Common myeloid progenitor, CD34-positive (primary cell): ENCODE results near the gene HMGB1.
A peak's percentile ranks its signal among the peaks of the same experiment; 100 is the strongest.
"Not testable (repeated sequence)": the region's sequence is repeated elsewhere in the genome, so short reads cannot be mapped to it uniquely, and the experiment has no call there.

Experiments
- CTCF ChIA-PET: fragments of 350-600 bp; sonication (Branson Sonifier 250); formaldehyde crosslinking; loops from one replicate; lab custom pipeline; 2021; ENCODE audit warnings: antibody characterized with exemption; lab: Charles Lee
- POLR2A ChIA-PET: fragments of 350-600 bp; sonication (Branson Sonifier 250); formaldehyde crosslinking; loops from one replicate; lab custom pipeline; 2021; ENCODE audit warnings: antibody characterized with exemption; lab: Charles Lee
- DNase-seq, 3 donors: peaks; one replicate each; pipeline versions ENCODE4 v3.0.0 to v3.0.0-alpha.2; 2013
- H3K27ac ChIP-seq, 2 experiments: 1 replicate in 1 of 2; 2 replicates in 1 of 2; pipeline ENCODE4 v1.7.0; 2013; ENCODE audit warnings: inconsistent platforms in 2 of 2, low read length in 2 of 2, mild to moderate bottlenecking in 2 of 2, low read depth in 1 of 2, moderate library complexity in 1 of 2; ENCODE audit not compliant: severe bottlenecking in 2 of 2, insufficient read depth in 1 of 2, poor library complexity in 1 of 2
- H3K27me3 ChIP-seq, 5 experiments: replicated peaks in 2 of 5; 1 replicate in 3 of 5; 2 replicates in 2 of 5; pipeline versions ENCODE4 v1.6.1 to v1.7.0; 2013; ENCODE audit warnings: low read length in 4 of 5, mild to moderate bottlenecking in 2 of 5, moderate library complexity in 2 of 5, inconsistent platforms in 1 of 5; ENCODE audit not compliant: insufficient read depth in 5 of 5, control insufficient read depth in 4 of 5
- H3K36me3 ChIP-seq, 4 experiments: 1 replicate in 2 of 4; 2 replicates in 2 of 4; pipeline versions ENCODE4 v1.6.1 to v1.7.0; 2013; ENCODE audit warnings: low read length in 3 of 4, control low read depth in 1 of 4, mild to moderate bottlenecking in 1 of 4; ENCODE audit not compliant: control insufficient read depth in 4 of 4, insufficient read depth in 4 of 4
- H3K4me1 ChIP-seq, 4 experiments: 1 replicate in 3 of 4; 2 replicates in 1 of 4; pipeline versions ENCODE4 v1.6.1 to v1.7.1; 2013; ENCODE audit warnings: low read length in 3 of 4, mild to moderate bottlenecking in 3 of 4, control low read depth in 1 of 4, inconsistent platforms in 1 of 4, moderate library complexity in 1 of 4; ENCODE audit not compliant: control insufficient read depth in 4 of 4, insufficient read depth in 4 of 4; ENCODE audit errors: control extremely low read depth in 1 of 4
- H3K4me3 ChIP-seq, 7 experiments: 1 replicate in 4 of 7; 2 replicates in 3 of 7; pipeline versions ENCODE4 v1.5.1 to v1.7.0; 2013; ENCODE audit warnings: mild to moderate bottlenecking in 7 of 7, low read length in 6 of 7, moderate library complexity in 6 of 7, inconsistent platforms in 2 of 7, low read depth in 2 of 7, control low read depth in 1 of 7; ENCODE audit not compliant: insufficient read depth in 4 of 7, control insufficient read depth in 1 of 7; ENCODE audit errors: extremely low read depth in 1 of 7
- H3K9me3 ChIP-seq, 5 experiments: 1 replicate in 4 of 5; 2 replicates in 1 of 5; pipeline versions ENCODE4 v1.6.1 to v1.7.1; 2013; ENCODE audit warnings: low read length in 4 of 5, mild to moderate bottlenecking in 2 of 5, inconsistent platforms in 1 of 5, low read depth in 1 of 5, moderate library complexity in 1 of 5; ENCODE audit not compliant: control insufficient read depth in 4 of 5, insufficient read depth in 2 of 5; ENCODE audit errors: control extremely low read depth in 1 of 5
- WGBS: methylation state at CpG from one replicate; pipeline ENCODE4 v1.1.5; 2013; ENCODE audit not compliant: insufficient coverage; 5-methylcytosine and 5-hydroxymethylcytosine counted together

HMGB1 gene

DNA sequence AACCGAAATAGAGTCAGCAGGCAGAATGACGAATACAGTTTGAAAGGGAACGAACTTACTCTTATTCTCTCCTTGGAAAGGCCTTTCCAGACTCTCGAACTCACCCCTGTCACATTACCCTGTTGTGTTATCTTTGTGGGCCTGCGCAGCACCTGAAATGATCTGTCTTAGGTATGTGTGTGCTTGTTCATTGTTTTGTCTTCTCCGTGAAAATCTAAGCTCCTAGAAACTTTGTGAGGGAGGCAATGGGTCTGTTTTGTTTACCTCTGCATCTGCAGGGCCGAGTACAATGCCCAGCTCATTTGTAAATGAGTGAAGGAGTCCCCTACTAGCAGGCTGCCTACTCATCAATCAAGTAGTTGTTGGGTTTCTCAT, 19.6 kb downstream of the HMGB1 start:
- no peaks in the 10 kb centered on the region for H3K9me3 ChIP-seq
- WGBS, result 34% methylated on average over 4 of the region's 7 CpGs
- no peaks in the 10 kb centered on the region for H3K36me3 ChIP-seq
- ChIA-PET POLR2A (interaction anchor here (1.0 kb wide), 1 partner anchor 18 kb away, joined by 8 read pairs; no protein-coding TSS in a partner anchor), CTCF (interaction anchor here (1.1 to 1.6 kb wide), 7 partner anchors 9 to 92 kb away, joined by 3 to 5 read pairs (median 3); no protein-coding TSS in a partner anchor)
- H3K27me3 ChIP-seq, result no peaks in the 10 kb centered on the region
- peak in 1 of 3 donors; percentile 18 for DNase-seq
- H3K4me1 ChIP-seq, result peaks cover 1 to 20% (median 12%) of the 10 kb centered on the region in 4 experiments
- no peak overlapping the region for H3K27ac ChIP-seq
- H3K4me3 ChIP-seq, result peak overlapping the region in 5 of 7 experiments; percentile 23 to 74 (median 65)

DNA sequence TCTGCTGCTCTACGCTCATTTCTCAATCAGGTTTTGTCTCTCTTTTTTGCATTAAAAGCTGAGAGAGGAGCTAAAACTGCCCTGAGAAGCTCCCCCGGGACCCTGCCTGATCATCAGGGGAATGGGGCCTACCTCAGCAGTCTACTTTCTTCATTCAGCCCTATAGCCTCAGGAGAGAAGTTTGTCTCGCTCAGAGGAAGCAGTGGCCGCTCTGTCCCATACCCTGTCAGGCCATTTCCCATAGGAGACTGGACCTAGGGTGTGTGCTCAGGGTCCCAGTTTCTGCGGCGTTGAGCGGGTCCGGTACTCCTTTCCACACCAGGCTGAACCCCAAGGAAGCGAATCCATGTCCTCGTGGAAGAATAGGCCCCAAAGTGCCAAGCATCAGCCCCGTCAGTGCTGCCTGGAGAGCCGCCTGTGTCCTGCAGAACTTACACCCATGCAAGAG, 21.8 kb downstream of the HMGB1 start:
- CTCF ChIA-PET, result interaction anchor here (0.8 to 1.3 kb wide), 3 partner anchors 25 to 58 kb away, joined by 3 read pairs; no protein-coding TSS in a partner anchor
- no peak for DNase-seq
- 94% methylated on average over 12 of the region's 12 CpGs for WGBS
- Histone ChIP-seq H3K9me3 (no peaks in the 10 kb centered on the region), H3K27me3 (no peaks in the 10 kb centered on the region), H3K36me3 (no peaks in the 10 kb centered on the region), H3K4me1 (peaks cover 1 to 22% (median 15%) of the 10 kb centered on the region in 4 experiments), H3K27ac (no peak overlapping the region), H3K4me3 (no peak overlapping the region)
- POLR2A ChIA-PET, result no interaction called here

DNA sequence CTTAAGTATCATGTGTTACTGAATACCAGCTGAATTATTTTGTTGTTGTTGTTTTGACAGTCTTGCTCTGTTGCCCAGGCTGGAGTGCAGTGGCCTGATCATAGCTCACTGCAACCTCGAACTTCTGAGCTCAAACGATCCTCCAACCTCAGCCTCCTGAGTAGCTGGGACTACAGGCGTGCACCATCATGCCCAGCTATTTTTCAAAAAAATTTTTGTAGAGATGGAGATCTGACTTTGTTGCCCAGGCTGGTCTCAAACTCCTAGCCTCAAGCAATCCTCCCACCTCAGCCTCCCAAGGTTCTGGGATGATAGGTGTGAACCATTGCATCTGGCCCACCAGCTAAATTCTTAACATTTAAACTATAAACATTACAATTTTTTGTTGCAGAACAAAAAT, 22.2 kb downstream of the HMGB1 start:
- DNase-seq, H3K9me3 ChIP-seq, H3K27me3 ChIP-seq, H3K4me3 ChIP-seq, H3K36me3 ChIP-seq, POLR2A ChIA-PET, H3K27ac ChIP-seq: not testable (repeated sequence)
- peaks cover 1 to 22% (median 15%) of the 10 kb centered on the region in 4 experiments for H3K4me1 ChIP-seq
- 93% methylated on average over 3 of the region's 3 CpGs for WGBS
- CTCF ChIA-PET, result interaction anchor here (0.8 to 1.7 kb wide), 4 partner anchors 12 to 57 kb away, joined by 3 to 5 read pairs (median 3); no protein-coding TSS in a partner anchor

DNA sequence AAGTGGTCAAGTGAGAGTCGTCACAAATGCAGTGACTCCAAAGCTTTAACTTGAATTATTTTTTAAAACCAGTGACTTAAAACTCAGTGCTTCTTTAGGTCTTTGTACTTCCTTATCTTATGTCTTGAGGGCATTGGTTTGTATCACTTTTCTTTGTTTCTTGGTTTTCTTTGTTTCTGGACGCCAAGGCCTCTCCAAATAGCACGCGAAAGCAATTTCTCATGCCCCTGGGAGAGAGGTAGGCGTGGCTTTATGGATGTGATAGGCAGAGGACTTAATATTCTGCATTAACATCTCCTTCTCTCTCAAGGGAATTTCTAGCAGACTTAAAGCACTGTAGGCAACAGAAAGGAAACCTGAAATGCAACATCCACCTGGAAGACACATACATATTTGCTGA, 22.8 kb downstream of the HMGB1 start:
- Histone ChIP-seq H3K36me3 (no peaks in the 10 kb centered on the region), H3K9me3 (no peaks in the 10 kb centered on the region), H3K4me3 (no peak overlapping the region), H3K27ac (no peak overlapping the region), H3K4me1 (peaks cover 1 to 22% (median 15%) of the 10 kb centered on the region in 4 experiments), H3K27me3 (no peaks in the 10 kb centered on the region)
- CTCF ChIA-PET, result interaction anchor here (1.2 to 1.7 kb wide), 4 partner anchors 8 to 49 kb away, joined by 3 to 5 read pairs (median 4); no protein-coding TSS in a partner anchor
- POLR2A ChIA-PET, result interaction anchor here (0.7 kb wide), 1 partner anchor 259 kb away, joined by 3 read pairs; no protein-coding TSS in a partner anchor
- WGBS, result no CpG with 5 or more reads among the region's 5 CpGs
- DNase-seq, result no peak

DNA sequence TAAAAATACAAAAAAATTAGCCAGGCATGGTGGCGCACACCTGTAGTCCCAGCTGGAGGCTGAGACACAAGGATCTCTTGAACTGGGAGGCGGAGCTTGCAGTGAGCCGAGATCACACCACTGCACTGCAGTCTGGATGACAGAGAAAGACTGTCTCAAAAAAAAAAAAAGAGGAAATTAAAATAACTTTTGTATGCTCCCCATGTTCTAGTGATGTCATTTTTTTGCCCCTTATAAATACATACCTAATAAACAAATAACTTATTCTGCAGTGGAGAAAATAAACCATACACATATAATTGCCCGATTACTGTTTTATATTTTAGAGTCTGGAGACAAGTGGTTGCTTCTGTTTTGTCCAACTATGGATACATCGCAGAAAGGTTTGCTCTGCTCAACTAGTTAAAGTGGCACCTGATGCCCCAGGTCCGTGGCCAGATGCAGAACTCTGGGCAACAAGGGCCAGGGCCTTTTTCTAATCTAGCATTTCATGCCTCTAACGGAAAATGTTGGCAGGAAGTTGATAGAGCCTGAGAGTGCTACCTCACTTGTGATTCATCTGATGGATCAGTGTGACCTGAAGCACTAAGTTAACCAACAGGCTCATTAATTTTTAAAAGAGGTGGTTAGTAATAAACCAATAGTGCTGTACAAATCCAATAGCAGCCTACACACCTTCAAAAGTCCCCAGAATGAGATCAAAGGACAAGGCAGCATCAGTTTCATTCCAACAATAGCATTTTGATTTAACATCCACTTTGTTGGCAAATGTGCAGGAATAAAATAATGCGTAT, 24.6 kb downstream of the HMGB1 start:
- Histone ChIP-seq H3K36me3 (no peaks in the 10 kb centered on the region), H3K27me3 (no peaks in the 10 kb centered on the region), H3K4me1 (peaks cover 1 to 20% (median 14%) of the 10 kb centered on the region in 4 experiments), H3K4me3 (no peak overlapping the region), H3K9me3 (no peaks in the 10 kb centered on the region), H3K27ac (no peak overlapping the region)
- ChIA-PET CTCF (interaction anchor here (0.6 to 0.8 kb wide), 3 partner anchors 28 to 137 kb away, joined by 3 to 5 read pairs (median 3); no protein-coding TSS in a partner anchor), POLR2A (interaction anchor here (0.6 kb wide), 1 partner anchor 175 kb away, joined by 5 read pairs; no protein-coding TSS in a partner anchor)
- DNase-seq, result peak in 2 of 3 donors; percentile 67 to 83
- WGBS, result 20% methylated on average over 5 of the region's 8 CpGs

DNA sequence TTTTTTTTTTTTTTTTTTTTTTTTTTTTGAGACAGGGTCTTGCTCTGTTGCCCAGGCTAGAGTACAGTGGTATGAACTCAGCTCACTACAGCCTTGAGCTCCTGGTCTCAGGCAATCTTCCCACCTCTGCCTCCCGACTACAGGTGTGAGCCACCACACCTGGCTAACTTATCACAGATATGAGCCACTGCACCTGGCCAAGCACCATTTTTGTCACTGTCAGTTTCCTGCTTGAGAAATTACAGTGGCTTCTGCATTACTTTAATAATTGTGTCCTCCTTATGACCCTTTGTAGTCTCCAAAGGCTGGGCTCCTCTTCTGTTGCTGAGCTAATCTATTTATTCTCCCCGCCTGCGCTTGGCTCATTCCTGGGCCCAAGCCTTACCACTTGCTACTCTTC, 27.4 kb downstream of the HMGB1 start:
- POLR2A ChIA-PET, result no interaction called here
- Histone ChIP-seq H3K27me3 (no peaks in the 10 kb centered on the region), H3K36me3 (no peaks in the 10 kb centered on the region), H3K27ac (no peak overlapping the region), H3K4me3 (no peak overlapping the region), H3K4me1 (peaks cover 0 to 7% (median 4%) of the 10 kb centered on the region in 4 experiments), H3K9me3 (no peaks in the 10 kb centered on the region)
- no peak for DNase-seq
- CTCF ChIA-PET, result interaction anchor here (1.0 kb wide), 2 partner anchors 9 to 305 kb away, joined by 4 read pairs; no protein-coding TSS in a partner anchor
- 97% methylated on average over 3 of the region's 3 CpGs for WGBS
